ENCODE measurements around the gene USH2A.

- TF ChIP-seq, protein P1, sequence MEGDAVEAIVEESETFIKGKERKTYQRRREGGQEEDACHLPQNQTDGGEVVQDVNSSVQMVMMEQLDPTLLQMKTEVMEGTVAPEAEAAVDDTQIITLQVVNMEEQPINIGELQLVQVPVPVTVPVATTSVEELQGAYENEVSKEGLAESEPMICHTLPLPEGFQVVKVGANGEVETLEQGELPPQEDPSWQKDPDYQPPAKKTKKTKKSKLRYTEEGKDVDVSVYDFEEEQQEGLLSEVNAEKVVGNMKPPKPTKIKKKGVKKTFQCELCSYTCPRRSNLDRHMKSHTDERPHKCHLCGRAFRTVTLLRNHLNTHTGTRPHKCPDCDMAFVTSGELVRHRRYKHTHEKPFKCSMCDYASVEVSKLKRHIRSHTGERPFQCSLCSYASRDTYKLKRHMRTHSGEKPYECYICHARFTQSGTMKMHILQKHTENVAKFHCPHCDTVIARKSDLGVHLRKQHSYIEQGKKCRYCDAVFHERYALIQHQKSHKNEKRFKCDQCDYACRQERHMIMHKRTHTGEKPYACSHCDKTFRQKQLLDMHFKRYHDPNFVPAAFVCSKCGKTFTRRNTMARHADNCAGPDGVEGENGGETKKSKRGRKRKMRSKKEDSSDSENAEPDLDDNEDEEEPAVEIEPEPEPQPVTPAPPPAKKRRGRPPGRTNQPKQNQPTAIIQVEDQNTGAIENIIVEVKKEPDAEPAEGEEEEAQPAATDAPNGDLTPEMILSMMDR (IDR thresholded peaks at IDR 0.05): no peak
- TF ChIP-seq POLR2A (IDR thresholded peaks at IDR 0.05): no peak
These were observed 347.9 kb downstream of the USH2A start for GRCh38 chr1:216075339-216075738.

Measured in testis (tissue), 2 donors.